Activated CD8-positive, alpha-beta memory T cell treated with anti-CD3 and anti-CD28 coated beads for 1 hour (primary cell): ENCODE results near the gene DUSP28.
A peak's percentile ranks its signal among the peaks of the same experiment; 100 is the strongest.

ENCODE experiments used
- DNase-seq, 2 donors: peaks; one replicate each; pipeline ENCODE4 v3.0.0-alpha.2; 2020; ENCODE audit warnings: low read depth in 1 of 2; ENCODE audit errors: extremely low read depth in 1 of 2

Gene DUSP28

GRCh38 chr2:240571314-240571973, 11.3 kb downstream of the DUSP28 start:
- no peak for DNase-seq

- DNase-seq: no peak
Observed at GRCh38 chr2:240572141-240573031, 12.2 kb downstream of the DUSP28 start.

- no peak for DNase-seq
Observed at GRCh38 chr2:240573071-240573515, 12.9 kb downstream of the DUSP28 start.

- no peak for DNase-seq
Observed at GRCh38 chr2:240573516-240574385, 13.6 kb downstream of the DUSP28 start.

GRCh38 chr2:240574386-240575100, 14.4 kb downstream of the DUSP28 start:
- DNase-seq: no peak

DNA sequence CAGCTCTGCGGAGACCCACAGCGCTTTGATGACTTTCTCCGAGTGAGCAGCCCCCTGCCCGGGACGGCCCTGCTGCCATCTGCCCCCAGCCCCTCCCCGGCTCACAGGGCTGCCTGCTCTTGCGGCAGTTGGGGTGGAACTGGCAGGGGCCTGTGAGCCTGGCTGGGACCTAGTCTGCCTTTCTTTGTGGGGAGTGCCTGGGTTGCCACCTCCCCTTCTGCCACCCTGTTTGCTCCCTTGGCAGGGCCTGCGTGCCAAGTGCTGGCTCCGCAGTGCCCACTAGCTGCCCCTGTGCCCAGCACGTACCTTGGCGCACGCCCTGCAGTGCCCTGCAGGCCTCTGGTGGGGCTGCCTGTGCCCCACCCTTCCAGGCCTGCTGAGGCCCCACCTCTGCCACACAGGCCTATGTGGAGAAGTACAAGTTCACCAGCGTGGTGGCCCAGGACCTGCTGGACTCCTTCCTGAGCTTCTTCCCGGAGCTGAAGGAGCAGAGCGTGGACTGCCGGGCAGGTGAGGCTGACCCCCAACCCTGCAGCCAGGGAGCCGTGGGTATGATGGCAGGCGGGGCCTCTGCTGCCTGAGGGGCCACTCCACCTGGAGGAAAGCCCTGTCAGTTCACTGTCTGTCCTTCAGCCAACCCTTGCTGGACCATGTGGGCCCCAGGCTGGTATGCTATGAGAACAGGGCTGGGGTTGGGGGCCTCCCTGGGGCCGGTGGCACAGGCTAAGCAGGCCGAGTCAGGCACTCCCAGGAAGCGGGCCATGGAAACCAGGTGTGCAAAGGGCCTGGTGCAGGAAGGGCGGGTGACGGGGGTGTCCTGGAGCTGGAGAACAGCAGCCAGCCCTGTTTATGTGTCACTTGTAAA, 15.2 kb downstream of the DUSP28 start:
- DNase-seq: no peak

- no peak for DNase-seq
Observed at GRCh38 chr2:240576036-240576435, 15.9 kb downstream of the DUSP28 start.

DNA sequence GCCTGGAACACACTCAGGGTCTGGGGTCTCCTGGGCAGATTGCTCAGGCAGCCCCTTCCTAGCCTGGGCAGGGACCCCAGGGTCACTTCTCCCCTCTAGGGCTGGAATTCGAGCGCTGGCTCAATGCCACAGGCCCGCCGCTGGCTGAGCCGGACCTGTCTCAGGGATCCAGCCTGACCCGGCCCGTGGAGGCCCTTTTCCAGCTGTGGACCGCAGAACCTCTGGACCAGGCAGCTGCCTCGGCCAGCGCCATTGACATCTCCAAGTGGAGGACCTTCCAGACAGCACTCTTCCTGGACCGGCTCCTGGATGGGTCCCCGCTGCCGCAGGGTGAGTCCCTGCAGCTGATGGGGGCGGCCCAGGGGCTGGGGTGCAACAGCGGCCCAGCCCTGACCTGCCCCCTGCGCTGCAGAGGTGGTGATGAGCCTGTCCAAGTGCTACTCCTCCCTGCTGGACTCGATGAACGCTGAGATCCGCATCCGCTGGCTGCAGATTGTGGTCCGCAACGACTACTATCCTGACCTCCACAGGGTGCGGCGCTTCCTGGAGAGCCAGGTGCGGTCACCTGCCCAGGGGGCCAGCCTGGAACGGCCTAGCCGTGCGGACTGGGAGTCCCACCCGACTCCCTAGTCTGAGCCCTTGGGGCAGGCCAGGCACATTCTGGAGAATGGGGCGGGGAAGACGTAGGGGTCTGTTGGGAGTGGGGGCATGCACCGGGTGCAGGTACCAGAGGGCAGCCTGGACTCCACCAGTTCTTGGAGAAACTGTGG, 16.5 kb downstream of the DUSP28 start:
- no peak for DNase-seq

GRCh38 chr2:240577281-240578109, 17.3 kb downstream of the DUSP28 start:
- no peak for DNase-seq

GRCh38 chr2:240578110-240578450, 17.9 kb downstream of the DUSP28 start:
- no peak for DNase-seq

DNA sequence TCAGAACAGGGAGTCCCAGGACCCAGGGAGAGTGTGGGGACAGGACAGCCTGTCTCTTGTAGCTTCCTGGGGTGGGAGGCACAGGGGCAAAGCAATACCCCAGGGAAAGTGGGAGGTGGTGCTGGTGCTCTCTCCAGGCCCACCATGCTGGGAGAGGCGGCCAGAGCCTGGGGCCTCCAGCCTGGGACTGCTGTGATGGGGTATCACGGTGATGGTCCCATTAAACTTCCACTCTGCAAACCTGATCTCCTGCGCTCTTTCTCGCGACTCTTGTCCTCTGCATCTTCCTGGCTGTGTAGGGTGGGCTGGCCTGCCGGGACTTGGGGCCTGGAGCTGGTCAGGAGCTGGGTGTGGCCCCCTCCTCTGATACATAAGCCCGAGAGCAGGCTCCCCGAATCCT, 18.3 kb downstream of the DUSP28 start:
- DNase-seq: no peak

GRCh38 chr2:240579071-240579762, 19.1 kb downstream of the DUSP28 start:
- DNase-seq: no peak

DNA sequence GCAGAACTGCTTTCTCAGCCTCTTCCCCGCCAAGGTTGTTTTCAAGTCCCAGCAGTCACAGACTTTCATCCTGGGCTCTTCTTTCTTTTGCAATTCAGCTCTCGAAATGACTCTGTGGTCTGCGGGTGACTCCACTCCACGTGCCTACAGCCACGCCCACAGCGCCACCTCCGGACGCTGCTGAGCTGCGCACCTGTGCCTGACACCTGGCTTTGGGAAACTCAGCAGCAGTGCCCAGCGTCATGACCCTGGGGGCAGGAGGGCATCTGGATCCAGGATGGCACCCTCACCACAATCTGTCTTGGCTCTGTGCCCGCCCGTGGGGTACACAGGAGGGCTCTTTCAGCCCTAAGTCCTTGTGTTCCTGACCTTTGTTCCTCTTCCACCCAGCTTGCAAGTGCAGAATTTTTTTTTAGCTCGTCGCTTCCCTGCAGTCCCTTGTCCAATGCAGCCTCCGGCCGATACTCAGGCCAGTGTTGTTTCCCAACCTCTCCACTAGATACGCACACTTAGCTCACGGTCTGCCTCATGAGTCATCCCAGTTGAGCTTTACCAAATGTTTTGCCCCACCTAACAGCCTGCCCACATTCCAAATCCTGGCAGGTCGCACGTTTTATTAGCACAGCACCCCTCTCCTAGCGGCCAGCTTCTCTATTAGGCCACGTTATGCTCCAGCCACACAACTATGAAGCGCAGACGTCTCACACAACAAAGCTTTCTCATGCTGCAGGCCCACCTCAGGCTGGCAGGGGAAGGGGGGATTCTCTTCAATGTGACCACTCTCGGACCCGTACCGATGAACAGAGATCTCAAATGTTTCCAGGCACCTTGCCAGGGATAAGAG, 19.8 kb downstream of the DUSP28 start:
- peak; percentile 51 to 57 for DNase-seq

- DNase-seq: no peak
Observed at GRCh38 chr2:240581811-240582210, 21.7 kb downstream of the DUSP28 start.

GRCh38 chr2:240582781-240583180, 22.6 kb downstream of the DUSP28 start:
- DNase-seq: no peak

DNA sequence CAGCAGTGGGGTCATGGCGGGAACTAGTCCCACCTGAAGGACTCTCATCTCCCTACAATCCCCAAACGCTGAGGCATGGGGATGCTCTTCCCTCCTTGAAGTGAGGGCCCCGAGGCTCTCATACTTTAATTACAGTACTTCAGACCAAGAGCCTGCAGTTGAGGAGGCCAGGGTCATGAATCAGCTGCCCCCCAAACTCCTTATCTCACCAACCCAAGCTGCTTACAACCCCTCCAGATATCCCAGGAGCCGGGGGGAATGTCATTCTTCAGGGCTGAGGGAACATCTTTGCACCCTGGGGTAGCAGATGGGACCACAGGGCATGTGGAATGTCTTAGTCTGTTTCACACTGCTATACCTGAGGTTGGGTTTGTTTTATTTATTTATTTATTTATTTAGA, 23.6 kb downstream of the DUSP28 start:
- DNase-seq: no peak
